ENCODE results near the gene HCFC2.
"Not testable (repeated sequence)": the region's sequence is repeated elsewhere in the genome, so short reads cannot be mapped to it uniquely, and the experiment has no call there.

- TF ChIP-seq ELK4 (IDR thresholded peaks at IDR 0.05; ENCODE audit: borderline replicate concordance, low read depth, low read length); TSHZ1 (tag by site-specific recombination; IDR thresholded peaks at IDR 0.05; ENCODE audit: borderline replicate concordance); CTCF (tag by site-specific recombination; IDR thresholded peaks at IDR 0.05); ZNF18 (tag by site-specific recombination; IDR thresholded peaks at IDR 0.05); ZNF664 (tag by site-specific recombination; IDR thresholded peaks at IDR 0.05); ZNF776 (tag by site-specific recombination; IDR thresholded peaks at IDR 0.05; ENCODE audit: borderline replicate concordance); ZXDB (tag by site-specific recombination; IDR thresholded peaks at IDR 0.05); GLI2 (tag by site-specific recombination; IDR thresholded peaks at IDR 0.05; ENCODE audit: borderline replicate concordance, low read depth); ZNF292 (tag by site-specific recombination; IDR thresholded peaks at IDR 0.05; ENCODE audit: borderline replicate concordance, low read depth); OVOL3 (tag by site-specific recombination; IDR thresholded peaks at IDR 0.05); ZNF704 (tag by site-specific recombination; IDR thresholded peaks at IDR 0.05); ZNF654 (tag by site-specific recombination; IDR thresholded peaks at IDR 0.05; ENCODE audit: low read depth); ZNF211 (tag by site-specific recombination; IDR thresholded peaks at IDR 0.05; ENCODE audit: low read depth); ZNF24 (tag by site-specific recombination; IDR thresholded peaks at IDR 0.05): not testable (repeated sequence)
Measured at GRCh38 chr12:104039769-104040168, 24.6 kb upstream of the HCFC2 start.
